NT2/D1 (cell line): ENCODE results near the gene ST3GAL4.
"Not testable (repeated sequence)": the region's sequence is repeated elsewhere in the genome, so short reads cannot be mapped to it uniquely, and the experiment has no call there.

Experiments
- DNase-seq: peaks from one replicate; pipeline ENCODE4 v3.0.0-alpha.2; 2011; ENCODE audit warnings: low read depth, low spot score
- H3K27me3 ChIP-seq: 2 replicates; pipeline ENCODE4 v1.6.0; 2011; ENCODE audit warnings: mild to moderate bottlenecking; ENCODE audit not compliant: insufficient read length, insufficient read depth
- H3K36me3 ChIP-seq: 2 replicates; pipeline ENCODE4 v1.6.1; 2011; ENCODE audit warnings: mild to moderate bottlenecking, low read length, mixed read lengths; ENCODE audit not compliant: insufficient read depth, insufficient read length
- H3K4me1 ChIP-seq: 2 replicates; pipeline ENCODE4 v1.5.1; 2011; ENCODE audit not compliant: insufficient read depth, insufficient read length
- H3K4me3 ChIP-seq: 2 replicates; pipeline ENCODE4 v1.5.1; 2011; ENCODE audit warnings: low read depth; ENCODE audit not compliant: insufficient read length
- H3K9ac ChIP-seq: 2 replicates; pipeline ENCODE4 v1.6.0; 2011; ENCODE audit warnings: low read depth; ENCODE audit not compliant: insufficient read length
- H3K9me3 ChIP-seq: 2 replicates; pipeline ENCODE4 v1.5.1; 2011; ENCODE audit warnings: mild to moderate bottlenecking, low read length; ENCODE audit not compliant: insufficient read depth
- SUZ12 ChIP-seq: IDR thresholded peaks from 2 replicates; pipeline ENCODE4 v1.6.1; 2011; ENCODE audit not compliant: insufficient read length, insufficient read depth; ENCODE audit errors: extremely low read depth
- YY1 ChIP-seq: IDR thresholded peaks from 2 replicates; pipeline ENCODE4 v1.6.1; 2011; ENCODE audit not compliant: insufficient read length, insufficient read depth
- ZNF274 ChIP-seq: IDR thresholded peaks from 2 replicates; pipeline ENCODE4 v1.6.1; 2011; ENCODE audit warnings: mild to moderate bottlenecking, low read depth, low read length

ST3GAL4 gene

DNA sequence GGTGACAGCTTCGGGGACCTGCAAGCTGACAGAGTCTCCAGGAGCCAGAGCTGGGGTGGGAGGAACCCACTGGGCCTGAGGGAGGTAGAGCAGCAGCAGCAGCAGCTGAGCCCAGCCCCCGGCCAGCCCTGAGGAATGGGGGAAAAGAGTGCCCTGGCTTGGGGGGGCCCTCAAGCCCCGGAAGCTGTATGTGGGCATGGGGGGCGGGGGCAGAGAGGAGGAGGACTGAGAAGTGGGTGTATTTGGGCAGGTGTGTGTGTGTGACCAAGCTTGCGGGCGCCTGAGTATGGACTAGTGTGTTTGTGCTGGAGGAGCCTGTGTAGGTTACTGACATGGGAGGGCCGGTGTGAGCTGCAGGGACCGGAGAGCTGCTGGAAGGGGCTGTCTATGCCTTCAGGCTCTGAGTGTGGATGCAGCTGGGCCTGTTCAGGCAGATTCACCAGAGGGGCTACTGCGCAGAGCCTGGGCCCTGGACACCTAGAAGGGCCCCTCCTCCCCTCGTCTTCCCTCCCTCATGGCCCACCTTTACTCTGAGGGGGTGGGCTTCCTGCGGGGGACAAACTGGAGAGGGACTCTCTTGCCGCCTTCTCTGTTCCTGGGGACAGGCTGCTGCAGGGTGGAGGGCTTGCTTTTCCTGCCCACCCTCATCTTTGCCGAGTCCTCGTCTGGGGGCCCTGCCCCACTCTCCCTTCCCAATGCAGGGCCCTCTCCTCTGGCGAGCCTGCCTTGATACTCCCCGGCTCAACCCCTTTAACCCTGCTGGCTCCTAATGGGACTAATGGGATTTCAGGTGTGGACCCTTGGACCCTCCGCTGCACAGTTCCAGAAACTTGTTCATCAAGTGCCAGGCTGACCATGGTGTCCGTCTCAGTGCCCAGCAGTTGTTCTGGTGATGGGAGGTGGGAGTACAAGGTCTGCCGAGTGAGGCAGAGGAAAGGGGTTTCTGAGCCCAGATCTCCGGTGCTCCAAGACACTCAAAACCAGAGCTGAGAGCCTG is 28.2 kb downstream of the ST3GAL4 start:
- TF ChIP-seq SUZ12, result no peak
- TF ChIP-seq ZNF274, result no peak
- TF ChIP-seq YY1, result no peak

DNA sequence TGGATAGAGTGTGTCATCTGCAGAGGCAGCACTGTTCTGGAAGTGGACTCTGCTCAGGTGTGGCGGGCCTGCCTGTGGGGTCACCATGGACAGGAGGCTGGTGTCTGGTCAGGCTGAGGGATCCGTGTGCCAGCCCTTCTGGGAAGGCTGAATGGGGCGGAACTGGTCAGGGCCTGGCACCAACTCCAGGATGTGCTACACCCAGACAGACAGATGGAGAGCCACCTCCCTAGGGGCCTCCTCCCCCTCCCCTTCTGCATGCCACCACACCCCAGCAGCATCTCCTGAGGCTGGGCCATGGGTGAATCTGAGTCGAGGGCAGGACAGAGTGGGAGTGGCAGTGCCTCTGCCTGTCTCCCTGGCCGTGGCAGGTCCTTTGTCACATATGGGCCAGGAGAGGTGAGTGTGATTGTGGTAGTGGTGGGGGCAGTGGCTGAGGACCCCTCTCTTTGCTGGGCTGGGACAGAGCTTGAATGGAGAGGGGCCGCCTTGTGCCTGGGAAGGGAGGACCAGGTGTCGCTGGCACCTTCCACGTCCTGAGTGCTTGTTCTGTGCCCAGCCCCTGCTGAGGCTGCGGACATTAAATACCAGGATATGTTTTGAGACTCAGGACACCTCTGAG is 29.1 kb downstream of the ST3GAL4 start:
- Histone ChIP-seq H3K36me3 (no peaks in the 10 kb centered on the region), H3K4me1 (peaks cover 9% of the 10 kb centered on the region), H3K4me3 (no peak overlapping the region), H3K27me3 (no peaks in the 10 kb centered on the region), H3K9me3 (no peaks in the 10 kb centered on the region), H3K9ac (no peak overlapping the region)
- DNase-seq, result no peak
- TF ChIP-seq ZNF274, result no peak
- TF ChIP-seq SUZ12, result no peak
- no peak for TF ChIP-seq YY1

More for the DNA sequence above, 28.2 kb downstream of the ST3GAL4 start:
- Histone ChIP-seq H3K9ac (no peak overlapping the region), H3K4me3 (no peak overlapping the region), H3K27me3 (no peaks in the 10 kb centered on the region), H3K36me3 (no peaks in the 10 kb centered on the region), H3K4me1 (peaks cover 9% of the 10 kb centered on the region), H3K9me3 (no peaks in the 10 kb centered on the region)
- no peak for DNase-seq

DNA sequence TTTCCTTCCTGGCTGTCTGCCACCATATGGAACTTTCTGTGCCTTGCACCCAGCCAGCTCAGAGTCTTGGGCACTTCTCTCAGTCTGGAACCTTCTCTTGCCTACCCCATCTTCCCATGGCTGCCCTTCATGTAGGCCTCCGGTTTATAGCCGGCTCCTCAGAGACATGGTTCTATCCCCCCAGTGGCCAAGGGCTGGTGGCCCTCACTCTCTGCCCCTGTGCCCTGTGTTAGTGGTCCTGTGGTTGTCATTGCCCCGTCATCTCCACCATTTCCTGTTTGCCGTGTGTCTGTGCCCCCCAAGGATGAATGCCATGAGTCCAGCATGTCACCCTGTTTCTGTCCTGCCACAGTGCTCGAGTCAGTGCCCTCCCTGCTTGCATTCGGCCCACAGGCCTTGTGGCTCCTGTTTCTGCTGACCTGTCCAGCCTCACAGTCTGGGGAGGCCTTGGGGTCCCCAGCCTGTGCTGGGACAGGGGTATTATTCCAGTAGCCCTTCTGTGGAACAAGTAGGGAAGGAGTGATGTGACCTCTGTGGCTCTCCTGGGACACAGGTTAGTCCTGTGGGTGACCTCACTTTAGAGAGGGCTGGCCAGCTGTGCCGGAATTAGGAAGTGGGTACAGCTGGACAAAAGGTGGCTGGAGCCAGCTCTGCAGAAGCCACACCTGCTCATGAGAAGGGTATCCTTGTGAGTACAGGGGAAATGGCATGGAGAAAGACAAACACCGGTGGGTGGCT is 30.7 kb downstream of the ST3GAL4 start:
- DNase-seq, result no peak
- Histone ChIP-seq H3K27me3 (no peaks in the 10 kb centered on the region), H3K9me3 (no peaks in the 10 kb centered on the region), H3K4me1 (peaks cover 6% of the 10 kb centered on the region), H3K9ac (no peak overlapping the region), H3K36me3 (no peaks in the 10 kb centered on the region), H3K4me3 (no peak overlapping the region)
- TF ChIP-seq SUZ12 (no peak), YY1 (no peak), ZNF274 (no peak)

DNA sequence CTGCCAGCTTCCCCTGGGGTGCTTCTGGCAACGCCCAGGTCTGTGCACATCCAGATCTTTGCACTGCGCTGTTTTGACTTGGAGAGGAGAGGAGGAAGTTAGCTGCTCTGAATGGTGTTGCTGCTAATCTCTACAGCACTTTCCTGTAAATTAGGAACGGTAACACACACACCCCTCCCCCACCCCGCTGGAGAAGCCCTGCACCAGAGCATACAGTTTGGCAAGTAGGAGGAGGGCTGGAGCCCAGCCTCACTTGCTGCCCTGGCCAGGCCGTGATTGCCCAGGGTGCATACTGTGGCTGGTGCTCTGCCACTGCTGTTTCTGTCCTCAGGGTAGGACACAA is 31.2 kb downstream of the ST3GAL4 start:
- H3K4me1 ChIP-seq, H3K9me3 ChIP-seq, H3K9ac ChIP-seq, H3K36me3 ChIP-seq, H3K4me3 ChIP-seq, H3K27me3 ChIP-seq, DNase-seq: not testable (repeated sequence)

DNA sequence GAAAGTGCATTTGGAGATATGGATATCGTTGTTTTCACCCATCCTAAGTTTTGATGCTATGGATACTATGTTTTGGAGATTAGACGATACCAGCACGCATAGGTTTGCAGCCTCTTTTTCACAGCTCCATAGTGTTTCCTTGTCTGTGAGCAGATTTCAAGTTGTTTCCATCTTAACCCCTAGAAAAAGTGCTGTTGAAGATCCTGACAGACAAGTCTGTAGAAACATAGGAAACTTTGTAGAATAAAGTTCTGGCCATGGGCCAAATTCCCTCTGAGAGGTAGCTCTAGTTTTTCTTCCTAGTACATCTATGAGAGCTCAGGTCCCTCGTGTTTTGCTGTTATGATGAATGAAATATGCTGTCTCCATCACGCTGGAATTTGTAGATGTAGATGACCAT is 32.4 kb downstream of the ST3GAL4 start:
- Histone ChIP-seq H3K9me3 (no peaks in the 10 kb centered on the region), H3K36me3 (no peaks in the 10 kb centered on the region), H3K4me3 (no peak overlapping the region), H3K27me3 (no peaks in the 10 kb centered on the region), H3K9ac (no peak overlapping the region), H3K4me1 (peaks cover 8% of the 10 kb centered on the region)
- no peak for DNase-seq
- no peak for TF ChIP-seq SUZ12
- no peak for TF ChIP-seq ZNF274
- TF ChIP-seq YY1, result no peak

DNA sequence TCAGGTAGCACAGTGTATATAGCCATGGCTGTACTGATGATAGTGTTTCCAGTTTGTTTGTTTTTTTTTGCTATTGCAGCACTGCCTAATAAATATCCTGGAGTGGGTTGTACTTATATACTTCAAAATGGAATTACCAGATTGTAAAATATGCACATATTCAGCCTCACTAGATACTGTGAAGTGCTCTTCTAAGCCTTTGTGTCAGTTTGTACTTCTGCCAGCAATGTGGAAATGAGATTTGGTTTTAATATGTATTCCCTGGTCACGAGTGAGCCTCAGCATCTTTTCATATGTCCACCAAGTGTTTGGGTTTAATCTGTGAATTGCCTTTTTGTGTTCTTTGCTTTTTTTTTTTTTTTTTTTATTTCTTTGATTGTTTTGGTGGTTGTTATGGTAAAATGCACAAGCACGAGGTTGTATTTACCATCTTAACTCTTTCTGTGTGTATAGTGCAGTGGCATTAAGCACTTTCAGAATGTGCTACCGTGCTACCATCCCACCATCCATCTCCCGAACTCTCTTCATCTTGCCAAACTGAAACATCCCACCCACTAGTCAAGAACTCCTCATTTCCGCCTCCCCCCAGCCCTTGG is 34.9 kb downstream of the ST3GAL4 start:
- Histone ChIP-seq H3K27me3 (no peaks in the 10 kb centered on the region), H3K9ac (no peak overlapping the region), H3K4me3 (no peak overlapping the region), H3K9me3 (no peaks in the 10 kb centered on the region), H3K36me3 (no peaks in the 10 kb centered on the region), H3K4me1 (peaks cover 12% of the 10 kb centered on the region)
- DNase-seq, result no peak
- TF ChIP-seq SUZ12, result no peak
- no peak for TF ChIP-seq ZNF274
- no peak for TF ChIP-seq YY1
